HTERT RPE-1 (cell line): ENCODE results near the gene COL4A2.

Experiments
- in situ Hi-C: fragments of 300-500 bp; cut with MboI; formaldehyde crosslinking; loops from 4 replicates; pipeline ENCODE4 v1.14.3; 2020; ENCODE audit warnings: low sequenced_read_pairs

Gene COL4A2

GRCh38 chr13:110306960-110307766, at the start of gene COL4A2, which contains the start of gene COL4A1:
TSS of gene COL4A2 (plus strand) at chr13:110307284. CDS start at chr13:110307904, 620 bp downstream.
TSS of gene COL4A1 (minus strand) at chr13:110307157. CDS start at chr13:110307027, 130 bp downstream.
- in situ Hi-C loops: no loop called here

GRCh38 chr13:110257408-110257807, 49.7 kb upstream of the COL4A2 start:
- in situ Hi-C loops: no loop called here

GRCh38 chr13:110258876-110259631, 48.0 kb upstream of the COL4A2 start:
- in situ Hi-C loops: no loop called here

- in situ Hi-C loops: no loop called here
Observed at GRCh38 chr13:110259651-110260050, 47.4 kb upstream of the COL4A2 start.

- in situ Hi-C loops: no loop called here
Observed at GRCh38 chr13:110261166-110262081, 45.7 kb upstream of the COL4A2 start.

GRCh38 chr13:110262082-110262436, 45.0 kb upstream of the COL4A2 start:
- in situ Hi-C loops: no loop called here

GRCh38 chr13:110262508-110263291, 44.4 kb upstream of the COL4A2 start:
- in situ Hi-C loops: no loop called here

- in situ Hi-C loops: no loop called here
Observed at GRCh38 chr13:110263404-110263803, 43.7 kb upstream of the COL4A2 start.

- in situ Hi-C loops: no loop called here
Observed at GRCh38 chr13:110263888-110264287, 43.2 kb upstream of the COL4A2 start.

- in situ Hi-C loops: no loop called here
Observed at GRCh38 chr13:110264685-110265275, 42.3 kb upstream of the COL4A2 start.

- in situ Hi-C loops: no loop called here
Observed at GRCh38 chr13:110265341-110265681, 41.8 kb upstream of the COL4A2 start.

GRCh38 chr13:110265682-110266430, 41.2 kb upstream of the COL4A2 start:
- in situ Hi-C loops: no loop called here

- in situ Hi-C loops: no loop called here
Observed at GRCh38 chr13:110266431-110266809, 40.7 kb upstream of the COL4A2 start.

GRCh38 chr13:110266983-110267382, 40.1 kb upstream of the COL4A2 start:
- in situ Hi-C loops: no loop called here

- in situ Hi-C loops: no loop called here
Observed at GRCh38 chr13:110268061-110268460, 39.0 kb upstream of the COL4A2 start.

- in situ Hi-C loops: no loop called here
Observed at GRCh38 chr13:110268576-110269185, 38.4 kb upstream of the COL4A2 start.

GRCh38 chr13:110269509-110270185, 37.4 kb upstream of the COL4A2 start:
- in situ Hi-C loops: no loop called here

- in situ Hi-C loops: no loop called here
Observed at GRCh38 chr13:110270507-110270906, 36.6 kb upstream of the COL4A2 start.
